ENCODE results near the gene KIAA1191. TPM values are rescaled to one million over a fixed set of nuclear protein-coding genes. Genes with fewer than 3 reads are reported as not detected.

The KIAA1191 gene
- total RNA-seq, 1 experiment from 2014 or later: 128 TPM

DNA sequence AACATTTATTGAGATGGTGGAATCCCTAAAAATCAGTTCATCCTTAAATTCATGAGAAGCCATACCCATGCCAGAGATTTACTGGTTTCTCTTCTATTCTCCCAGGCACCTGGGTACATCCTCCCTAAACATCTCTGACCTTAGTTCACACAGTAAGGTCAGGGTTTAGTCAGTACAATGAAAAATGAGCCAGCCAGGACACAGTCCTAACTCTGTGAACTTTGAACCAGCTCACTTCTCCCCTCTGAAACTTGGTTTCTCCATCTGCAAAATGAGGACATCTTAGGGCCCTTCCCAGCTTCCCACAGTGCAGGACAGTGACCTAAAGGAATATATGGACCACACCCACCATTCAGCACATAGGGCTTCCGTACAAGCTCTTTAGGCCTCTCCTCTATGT lies 24.9 kb upstream of the KIAA1191 start:
- no peaks in the 10 kb centered on the region for H3K4me1 ChIP-seq (ENCODE audit: insufficient read depth, low read length)
- no peak overlapping the region for H3K56ac ChIP-seq (ENCODE audit: insufficient read length, low read depth, low read length)
- H3K27me3 Mint-ChIP-seq (ENCODE audit: low read depth): no peaks in the 10 kb centered on the region
- H3K27me3 ChIP-seq (ENCODE audit: insufficient read depth, low read length): no peaks in the 10 kb centered on the region
- H2AK5ac ChIP-seq (ENCODE audit: insufficient read length, low read length): no peak overlapping the region
- no peak overlapping the region for H2BK12ac ChIP-seq (ENCODE audit: insufficient read length, low read depth, low read length)
- H3K9me3 Mint-ChIP-seq: peaks cover 0 to 3% of the 10 kb centered on the region in 2 experiments; a peak in 1 of 5 replicates
- peaks cover 7% of the 10 kb centered on the region for H3K23me2 ChIP-seq (ENCODE audit: insufficient read length, low read depth, low read length, poor library complexity, severe bottlenecking)
- no peak overlapping the region for H3K18ac ChIP-seq (ENCODE audit: insufficient read length, low read depth, low read length)
- H3K4me1 Mint-ChIP-seq: peaks cover 12% of the 10 kb centered on the region in 2 experiments
- peaks cover 8% of the 10 kb centered on the region; the same call in 1 of the 2 replicates for H3K79me2 ChIP-seq (ENCODE audit: insufficient read depth, low read length)
- H3T11ph ChIP-seq (ENCODE audit: low read length): no peak overlapping the region
- H3K27ac ChIP-seq (ENCODE audit: insufficient read length, low read depth, low read length): no peak overlapping the region
- no peak overlapping the region for H2BK5ac ChIP-seq (ENCODE audit: insufficient read length, low read length)
- no peak for DNase-seq
- H4K20me1 ChIP-seq (ENCODE audit: control insufficient read depth, insufficient read depth, insufficient read length): no peaks in the 10 kb centered on the region
- no peak overlapping the region for H4K8ac ChIP-seq (replicated peaks; ENCODE audit: insufficient read length, low read depth, low read length)
- 0 out of 7 replicates have a peak overlapping the region, but pooled peaks of 2 of the 3 experiments have one; percentile 27 to 54 for H3K27ac Mint-ChIP-seq
- no peak overlapping the region for H3K23ac ChIP-seq (ENCODE audit: insufficient read length, low read depth, low read length)
- no peak overlapping the region for H4K5ac ChIP-seq (ENCODE audit: insufficient read length, low read depth, low read length)
- TF ChIP-seq, protein P1, sequence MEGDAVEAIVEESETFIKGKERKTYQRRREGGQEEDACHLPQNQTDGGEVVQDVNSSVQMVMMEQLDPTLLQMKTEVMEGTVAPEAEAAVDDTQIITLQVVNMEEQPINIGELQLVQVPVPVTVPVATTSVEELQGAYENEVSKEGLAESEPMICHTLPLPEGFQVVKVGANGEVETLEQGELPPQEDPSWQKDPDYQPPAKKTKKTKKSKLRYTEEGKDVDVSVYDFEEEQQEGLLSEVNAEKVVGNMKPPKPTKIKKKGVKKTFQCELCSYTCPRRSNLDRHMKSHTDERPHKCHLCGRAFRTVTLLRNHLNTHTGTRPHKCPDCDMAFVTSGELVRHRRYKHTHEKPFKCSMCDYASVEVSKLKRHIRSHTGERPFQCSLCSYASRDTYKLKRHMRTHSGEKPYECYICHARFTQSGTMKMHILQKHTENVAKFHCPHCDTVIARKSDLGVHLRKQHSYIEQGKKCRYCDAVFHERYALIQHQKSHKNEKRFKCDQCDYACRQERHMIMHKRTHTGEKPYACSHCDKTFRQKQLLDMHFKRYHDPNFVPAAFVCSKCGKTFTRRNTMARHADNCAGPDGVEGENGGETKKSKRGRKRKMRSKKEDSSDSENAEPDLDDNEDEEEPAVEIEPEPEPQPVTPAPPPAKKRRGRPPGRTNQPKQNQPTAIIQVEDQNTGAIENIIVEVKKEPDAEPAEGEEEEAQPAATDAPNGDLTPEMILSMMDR (conservative IDR thresholded peaks at IDR 0.05): no peak
- no peak overlapping the region for H3K4me2 ChIP-seq (ENCODE audit: insufficient read depth, insufficient read length, low read length)
- WGBS (ENCODE audit: extremely low coverage, insufficient read length, low lambda C conversion rate): no CpG with 5 or more reads among the region's 1 CpG
- H3K9ac ChIP-seq (ENCODE audit: extremely low read depth, insufficient read length, low read length): no peak overlapping the region
- H2AFZ ChIP-seq (ENCODE audit: low read length): no peak overlapping the region
- no peak overlapping the region for H3K4ac ChIP-seq (ENCODE audit: low read depth, low read length)
- H3K9me3 ChIP-seq (ENCODE audit: control insufficient read depth, low read depth, low read length): no peaks in the 10 kb centered on the region
- no peak overlapping the region for H4K91ac ChIP-seq (ENCODE audit: insufficient read length, low read depth, low read length)
- H2BK20ac ChIP-seq (ENCODE audit: low read depth, low read length, poor library complexity, severe bottlenecking): no peak overlapping the region
- H2BK120ac ChIP-seq (ENCODE audit: low read depth, low read length, poor library complexity, severe bottlenecking): no peak overlapping the region
- no peak overlapping the region for H3K14ac ChIP-seq (ENCODE audit: insufficient read depth, low read length)
- H3K79me1 ChIP-seq (ENCODE audit: insufficient read depth, low read depth, low read length, poor library complexity, severe bottlenecking): no peaks in the 10 kb centered on the region
- H2BK15ac ChIP-seq (ENCODE audit: low read depth, low read length): no peak overlapping the region
- H3K36me3 Mint-ChIP-seq (ENCODE audit: insufficient read depth in 1 of 3, low read depth in 3 of 3): peaks cover 30 to 69% (median 43%) of the 10 kb centered on the region in 3 experiments
- peak overlapping the region; percentile 97 to 99 for H3K4me3 Mint-ChIP-seq

Measured in H9 (cell line).